Heart left ventricle (tissue), 13 donors: ENCODE measurements around the gene RGS7.

Experiments
- POLR2A ChIP-seq, 2 donors: fragments of 450-650 bp; IDR thresholded peaks; one replicate each; pipeline ENCODE4 v1.6.1; 2017; ENCODE audit warnings: antibody characterized with exemption in 2 of 2, mild to moderate bottlenecking in 2 of 2, moderate library complexity in 2 of 2
- TF ChIP-seq, protein P1 (sequence below), 12 donors: fragments of 200-600 bp; sonication (generic) in 4 of 12; IDR thresholded peaks; one replicate each; pipeline versions ENCODE4 v1.5.0 to v1.8.0; 2018 to 2022; ENCODE audit warnings: antibody characterized with exemption in 12 of 12, mild to moderate bottlenecking in 5 of 12
- donor health status: ischemic (EF 13 %, LVEDD 7.1; RV severe dilation, severe dysfunction).
- donor health status: DM: no; HTN: yes; CAD: no.
- donor health status: DM: no; HTN: no; CAD: no.
- donor health status: ischemic (EF 25% LVEDD 6.9; RV normal size, moderate dysfunction).
- donor health status: ischemic (EF 25% LVEDD 5.7; RV mildly dilated, moderate dysfunction).
- donor health status: ischemic (EF 35%, LVEDD 5.7; RV mildly dilated, moderate dysfunction).
- donor health status: nonischemic (EF 11% LVEDD 7.7; RV severe dilation, severe dysfunction).
- donor health status: DM: yes; HTN: yes; CAD: no.
- donor health status: PGD.
- donor health status: ischemic (EF 29% LVEDD 5.4; RV normal size, mild dysfunction).
- donor health status: nonischemic (EF 23%, LVEDD 6.1; RV moderate dilation, normal function).

DNA sequence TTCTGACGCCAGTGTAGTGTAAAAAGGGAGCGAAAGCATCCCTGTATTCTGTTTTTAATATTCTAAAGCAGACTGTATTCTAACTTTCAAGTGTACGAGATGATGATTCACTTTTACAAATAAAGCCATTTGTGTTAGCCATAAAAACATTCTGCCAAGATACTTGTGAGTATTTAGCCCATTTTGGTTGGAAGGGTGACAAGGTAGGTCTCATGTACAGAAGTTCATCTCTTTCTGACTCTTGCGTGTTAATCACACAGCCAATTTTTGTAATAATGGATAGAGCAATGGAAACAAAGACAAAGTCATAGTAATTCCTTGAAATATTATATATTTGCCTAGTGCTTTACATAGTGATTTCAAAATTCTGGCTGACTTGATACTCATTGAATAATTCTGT lies 619.7 kb downstream of the RGS7 start:
- TF ChIP-seq, protein P1, sequence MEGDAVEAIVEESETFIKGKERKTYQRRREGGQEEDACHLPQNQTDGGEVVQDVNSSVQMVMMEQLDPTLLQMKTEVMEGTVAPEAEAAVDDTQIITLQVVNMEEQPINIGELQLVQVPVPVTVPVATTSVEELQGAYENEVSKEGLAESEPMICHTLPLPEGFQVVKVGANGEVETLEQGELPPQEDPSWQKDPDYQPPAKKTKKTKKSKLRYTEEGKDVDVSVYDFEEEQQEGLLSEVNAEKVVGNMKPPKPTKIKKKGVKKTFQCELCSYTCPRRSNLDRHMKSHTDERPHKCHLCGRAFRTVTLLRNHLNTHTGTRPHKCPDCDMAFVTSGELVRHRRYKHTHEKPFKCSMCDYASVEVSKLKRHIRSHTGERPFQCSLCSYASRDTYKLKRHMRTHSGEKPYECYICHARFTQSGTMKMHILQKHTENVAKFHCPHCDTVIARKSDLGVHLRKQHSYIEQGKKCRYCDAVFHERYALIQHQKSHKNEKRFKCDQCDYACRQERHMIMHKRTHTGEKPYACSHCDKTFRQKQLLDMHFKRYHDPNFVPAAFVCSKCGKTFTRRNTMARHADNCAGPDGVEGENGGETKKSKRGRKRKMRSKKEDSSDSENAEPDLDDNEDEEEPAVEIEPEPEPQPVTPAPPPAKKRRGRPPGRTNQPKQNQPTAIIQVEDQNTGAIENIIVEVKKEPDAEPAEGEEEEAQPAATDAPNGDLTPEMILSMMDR (IDR thresholded peaks at IDR 0.05) = no peak
- no peak for TF ChIP-seq POLR2A (IDR thresholded peaks at IDR 0.05)
